ENCODE results near the gene TUBA1C.

Gene TUBA1C

GRCh38 chr12:49323524-49324097 lies 58.7 kb downstream of the TUBA1C start:
- Histone ChIP-seq H3K4me1 (ENCODE audit: control insufficient read depth, insufficient read depth, low read length) (peaks cover 10% of the 10 kb centered on the region), H3K9ac (ENCODE audit: low read length) (peak overlapping the region; percentile 58), H3K9me3 (ENCODE audit: control insufficient read depth, low read length) (no peaks in the 10 kb centered on the region), H3K27me3 (replicated peaks; ENCODE audit: control insufficient read depth, insufficient read depth, low read length) (no peaks in the 10 kb centered on the region), H3K36me3 (ENCODE audit: control insufficient read depth, insufficient read depth, low read length, severe bottlenecking) (no peaks in the 10 kb centered on the region), H3K4me3 (ENCODE audit: low read length) (peak overlapping the region; percentile 89)
- no peak for DNase-seq (ENCODE audit: low read depth)

Measured in adipocyte (in vitro differentiated cells).